ENCODE measurements around the gene RNF19B. TPM values are rescaled to one million over a fixed set of nuclear protein-coding genes. Genes with fewer than 3 reads are reported as not detected.

The RNF19B gene
- total RNA-seq, 3 donors from 2014 or later (not counting 1 experiment from before 2014, with no cell fraction given), result 44.2 to 110 (median 54.3) TPM

DNA sequence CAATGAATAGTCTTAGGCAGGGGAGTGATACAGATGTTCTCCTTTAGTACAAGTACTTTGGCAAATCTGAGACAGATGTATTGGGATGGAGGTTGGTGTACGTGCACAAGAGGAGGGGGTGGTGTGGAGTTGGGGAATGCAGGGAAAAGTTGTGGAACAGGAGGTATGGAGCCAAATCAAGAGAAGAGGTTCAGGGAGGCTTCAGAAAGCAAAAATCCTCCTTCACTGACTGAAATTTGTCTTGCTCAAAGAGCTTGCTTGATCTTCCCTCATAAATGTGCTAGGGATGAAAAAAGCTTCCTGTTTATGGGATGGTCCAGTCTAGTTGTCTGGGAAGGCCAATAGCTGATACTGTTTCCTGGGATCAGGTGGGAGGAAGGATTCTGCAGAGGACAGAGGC is 5.8 kb downstream of the RNF19B start:
- Histone ChIP-seq H3K36me3 (ENCODE audit: control insufficient read depth, insufficient read depth, low read length) (no peaks in the 10 kb centered on the region), H3K4me1 (ENCODE audit: control insufficient read depth, insufficient read depth, low read length) (peaks cover 16% of the 10 kb centered on the region), H3K9me3 (ENCODE audit: control insufficient read depth, insufficient read depth, low read length) (no peaks in the 10 kb centered on the region), H3K4me3 (ENCODE audit: low read length) (no peak overlapping the region), H3K27me3 (ENCODE audit: control insufficient read depth, insufficient read depth, low read length) (no peaks in the 10 kb centered on the region), H3K27ac (ENCODE audit: low read length) (no peak overlapping the region)
- intact Hi-C loops (cut with micrococcal nuclease), result no loop called here
- H3K4me1 Mint-ChIP-seq, result peaks cover 69 to 72% of the 10 kb centered on the region in 2 donors
- 75% methylated on average over 1 of the region's 1 CpG for WGBS (ENCODE audit: insufficient coverage)
- H3K36me3 Mint-ChIP-seq, result no peaks in the 10 kb centered on the region
- DNase-seq (no peak), ATAC-seq (no peak)
- no peaks in the 10 kb centered on the region for H3K9me3 Mint-ChIP-seq
- H3K27me3 Mint-ChIP-seq (ENCODE audit: low read depth in 2 of 2), result no peaks in the 10 kb centered on the region
- TF ChIP-seq, protein P1, sequence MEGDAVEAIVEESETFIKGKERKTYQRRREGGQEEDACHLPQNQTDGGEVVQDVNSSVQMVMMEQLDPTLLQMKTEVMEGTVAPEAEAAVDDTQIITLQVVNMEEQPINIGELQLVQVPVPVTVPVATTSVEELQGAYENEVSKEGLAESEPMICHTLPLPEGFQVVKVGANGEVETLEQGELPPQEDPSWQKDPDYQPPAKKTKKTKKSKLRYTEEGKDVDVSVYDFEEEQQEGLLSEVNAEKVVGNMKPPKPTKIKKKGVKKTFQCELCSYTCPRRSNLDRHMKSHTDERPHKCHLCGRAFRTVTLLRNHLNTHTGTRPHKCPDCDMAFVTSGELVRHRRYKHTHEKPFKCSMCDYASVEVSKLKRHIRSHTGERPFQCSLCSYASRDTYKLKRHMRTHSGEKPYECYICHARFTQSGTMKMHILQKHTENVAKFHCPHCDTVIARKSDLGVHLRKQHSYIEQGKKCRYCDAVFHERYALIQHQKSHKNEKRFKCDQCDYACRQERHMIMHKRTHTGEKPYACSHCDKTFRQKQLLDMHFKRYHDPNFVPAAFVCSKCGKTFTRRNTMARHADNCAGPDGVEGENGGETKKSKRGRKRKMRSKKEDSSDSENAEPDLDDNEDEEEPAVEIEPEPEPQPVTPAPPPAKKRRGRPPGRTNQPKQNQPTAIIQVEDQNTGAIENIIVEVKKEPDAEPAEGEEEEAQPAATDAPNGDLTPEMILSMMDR (IDR thresholded peaks at IDR 0.05), result no peak
- no peak overlapping the region for H3K4me3 Mint-ChIP-seq
- peak overlapping the region; percentile 50 to 59 for H3K27ac Mint-ChIP-seq

DNA sequence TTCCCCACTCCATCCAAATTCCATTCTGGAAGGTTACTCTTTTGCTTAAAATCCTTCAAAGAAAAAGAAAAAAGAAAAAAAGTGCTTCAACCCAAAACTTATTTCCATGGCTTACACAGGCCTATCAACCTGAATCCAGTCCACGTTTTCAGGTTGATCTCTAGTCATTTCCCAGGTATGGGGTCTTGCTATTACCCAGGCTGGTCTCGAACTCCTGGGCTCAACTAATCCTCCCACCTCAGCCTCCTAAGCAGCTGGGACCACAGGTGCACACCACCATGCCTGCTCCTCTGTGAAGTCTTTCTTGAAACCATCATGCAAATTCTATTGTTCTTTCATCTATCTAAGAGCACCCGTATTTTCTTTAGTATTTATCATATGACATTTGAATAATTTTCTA is 7.6 kb downstream of the RNF19B start:
- WGBS (ENCODE audit: insufficient coverage), result 85% methylated on average over 2 of the region's 3 CpGs
- Histone ChIP-seq H3K9me3 (ENCODE audit: control insufficient read depth, insufficient read depth, low read length) (no peaks in the 10 kb centered on the region), H3K4me3 (ENCODE audit: low read length) (no peak overlapping the region), H3K27me3 (ENCODE audit: control insufficient read depth, insufficient read depth, low read length) (no peaks in the 10 kb centered on the region), H3K27ac (ENCODE audit: low read length) (no peak overlapping the region), H3K36me3 (ENCODE audit: control insufficient read depth, insufficient read depth, low read length) (no peaks in the 10 kb centered on the region), H3K4me1 (ENCODE audit: control insufficient read depth, insufficient read depth, low read length) (peaks cover 3% of the 10 kb centered on the region)
- intact Hi-C loops (cut with micrococcal nuclease), result no loop called here
- Mint-ChIP-seq H3K36me3 (no peaks in the 10 kb centered on the region), H3K9me3 (no peaks in the 10 kb centered on the region), H3K4me3 (no peak overlapping the region), H3K27me3 (ENCODE audit: low read depth in 2 of 2) (no peaks in the 10 kb centered on the region), H3K27ac (no peak overlapping the region), H3K4me1 (peaks cover 58 to 63% of the 10 kb centered on the region in 2 donors)
- no peak for DNase-seq
- no peak for ATAC-seq
- TF ChIP-seq, protein P1 (IDR thresholded peaks at IDR 0.05), result no peak

DNA sequence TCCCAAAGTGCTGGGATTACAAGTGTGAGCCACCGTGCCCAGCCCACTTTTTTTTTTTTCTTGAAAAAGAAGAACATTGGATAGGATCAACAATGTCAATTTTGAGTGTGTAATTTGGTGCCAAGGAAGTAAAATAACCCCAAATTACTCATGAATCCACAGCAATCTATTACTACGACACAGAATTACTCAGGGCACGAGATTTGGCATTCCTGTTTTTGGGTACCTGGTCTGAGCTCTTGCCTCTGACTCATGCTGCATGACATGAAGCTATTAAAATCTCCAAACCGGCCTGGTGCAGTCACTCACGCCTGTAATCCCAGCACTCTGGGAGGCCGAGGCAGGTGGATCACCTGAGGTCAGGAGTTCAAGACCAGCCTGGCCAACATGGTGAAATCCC is 10.4 kb downstream of the RNF19B start:
- Mint-ChIP-seq H3K4me1 (peaks cover 39 to 56% of the 10 kb centered on the region in 2 donors), H3K4me3 (no peak overlapping the region), H3K27me3 (ENCODE audit: low read depth in 2 of 2) (no peaks in the 10 kb centered on the region), H3K27ac (no peak overlapping the region), H3K9me3 (no peaks in the 10 kb centered on the region), H3K36me3 (no peaks in the 10 kb centered on the region)
- WGBS (ENCODE audit: insufficient coverage), result 94% methylated on average over 6 of the region's 6 CpGs
- TF ChIP-seq, protein P1 (IDR thresholded peaks at IDR 0.05), result no peak
- no peak overlapping the region for H3K4me3 ChIP-seq (ENCODE audit: low read length)
- H3K27ac ChIP-seq (ENCODE audit: low read length), result no peak overlapping the region
- no peak for DNase-seq
- intact Hi-C loops (cut with micrococcal nuclease), result no loop called here
- no peaks in the 10 kb centered on the region for H3K4me1 ChIP-seq (ENCODE audit: control insufficient read depth, insufficient read depth, low read length)
- no peaks in the 10 kb centered on the region for H3K27me3 ChIP-seq (ENCODE audit: control insufficient read depth, insufficient read depth, low read length)
- no peaks in the 10 kb centered on the region for H3K9me3 ChIP-seq (ENCODE audit: control insufficient read depth, insufficient read depth, low read length)
- no peaks in the 10 kb centered on the region for H3K36me3 ChIP-seq (ENCODE audit: control insufficient read depth, insufficient read depth, low read length)
- no peak for ATAC-seq

DNA sequence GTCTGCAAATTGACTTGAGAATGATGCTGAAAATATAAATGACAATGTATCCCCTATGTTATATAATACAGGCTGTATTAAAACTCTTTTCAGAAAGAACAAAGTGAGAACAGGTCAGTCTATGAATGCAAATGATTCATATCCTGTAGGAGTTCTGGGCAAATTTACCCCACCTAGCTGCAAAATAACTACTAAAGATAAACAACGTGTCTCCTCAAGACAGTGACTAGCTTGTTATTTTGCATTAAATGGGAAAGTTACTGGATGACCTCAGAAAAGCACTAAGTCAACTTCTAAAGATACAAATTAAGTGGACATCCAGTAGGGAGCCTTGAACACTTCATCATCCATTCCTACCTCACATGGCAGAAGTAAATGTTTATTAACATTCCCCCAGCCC is 11.1 kb downstream of the RNF19B start:
- WGBS (ENCODE audit: insufficient coverage), result no CpG with 5 or more reads among the region's 1 CpG
- Histone ChIP-seq H3K4me1 (ENCODE audit: control insufficient read depth, insufficient read depth, low read length) (no peaks in the 10 kb centered on the region), H3K9me3 (ENCODE audit: control insufficient read depth, insufficient read depth, low read length) (no peaks in the 10 kb centered on the region), H3K36me3 (ENCODE audit: control insufficient read depth, insufficient read depth, low read length) (peaks cover 1% of the 10 kb centered on the region), H3K27ac (ENCODE audit: low read length) (no peak overlapping the region), H3K4me3 (ENCODE audit: low read length) (no peak overlapping the region), H3K27me3 (ENCODE audit: control insufficient read depth, insufficient read depth, low read length) (no peaks in the 10 kb centered on the region)
- Mint-ChIP-seq H3K9me3 (no peaks in the 10 kb centered on the region), H3K4me1 (peaks cover 36 to 55% of the 10 kb centered on the region in 2 donors), H3K4me3 (no peak overlapping the region), H3K27ac (peak overlapping the region in 1 of 2 donors; percentile 17), H3K27me3 (ENCODE audit: low read depth in 2 of 2) (no peaks in the 10 kb centered on the region), H3K36me3 (no peaks in the 10 kb centered on the region)
- TF ChIP-seq, protein P1 (IDR thresholded peaks at IDR 0.05), result no peak
- ATAC-seq (peak in 1 of 3 donors; percentile 62), DNase-seq (no peak)
- intact Hi-C loops (cut with micrococcal nuclease), result no loop called here

Data from natural killer cell (primary cell).